Loucy (cell line): ENCODE data around the gene KRT31.

Experiments used
- H2AFZ ChIP-seq: fragments of 200-600 bp; sonication (generic); 2 replicates; pipeline ENCODE4 v1.6.0; 2016; ENCODE audit warnings: antibody characterized with exemption, mild to moderate bottlenecking, low read length, moderate library complexity
- H3F3A ChIP-seq: fragments of 200-600 bp; 2 replicates; pipeline ENCODE4 v1.6.0; 2016; ENCODE audit warnings: antibody characterized with exemption, low read depth, mild to moderate bottlenecking
- H3K27me3 ChIP-seq: fragments of 200-600 bp; sonication (generic); 2 replicates; pipeline ENCODE4 v1.6.1; 2014; ENCODE audit warnings: low read length, mild to moderate bottlenecking; ENCODE audit not compliant: insufficient read depth, poor library complexity, severe bottlenecking
- H3K36me3 ChIP-seq: fragments of 200-600 bp; sonication (generic); 2 replicates; pipeline ENCODE4 v1.6.1; 2016; ENCODE audit warnings: low read length; ENCODE audit not compliant: insufficient read depth
- H3K4me1 ChIP-seq: fragments of 200-600 bp; sonication (generic); 2 replicates; pipeline ENCODE4 v1.5.1; 2014; ENCODE audit warnings: low read length, mild to moderate bottlenecking; ENCODE audit not compliant: insufficient read depth, poor library complexity, severe bottlenecking
- H3K4me2 ChIP-seq: fragments of 200-600 bp; sonication (generic); 2 replicates; pipeline ENCODE4 v1.6.0; 2014; ENCODE audit warnings: antibody characterized with exemption, low read length, low read depth, mild to moderate bottlenecking; ENCODE audit not compliant: poor library complexity, severe bottlenecking
- H3K4me3 ChIP-seq: fragments of 200-600 bp; sonication (generic); 2 replicates; pipeline ENCODE4 v1.5.1; 2014; ENCODE audit warnings: low read length, mild to moderate bottlenecking, mixed read lengths; ENCODE audit not compliant: poor library complexity, severe bottlenecking
- H3K79me2 ChIP-seq: fragments of 200-600 bp; sonication (generic); 2 replicates; pipeline ENCODE4 v1.6.1; 2014; ENCODE audit warnings: low read length; ENCODE audit not compliant: insufficient read depth
- H3K9ac ChIP-seq: fragments of 200-600 bp; sonication (generic); 2 replicates; pipeline ENCODE4 v1.6.0; 2014; ENCODE audit warnings: mild to moderate bottlenecking, low read depth, low read length, moderate library complexity; ENCODE audit not compliant: poor library complexity, severe bottlenecking
- H3K9me2 ChIP-seq: fragments of 200-600 bp; sonication (generic); replicated peaks from 2 replicates; pipeline ENCODE4 v1.6.1; 2016; ENCODE audit warnings: low read depth, low read length, mixed read lengths
- H3K9me3 ChIP-seq: fragments of 200-600 bp; sonication (generic); 2 replicates; pipeline ENCODE4 v1.6.1; 2014; ENCODE audit warnings: mild to moderate bottlenecking, antibody characterized with exemption, low read length, low read depth; ENCODE audit not compliant: insufficient read depth
- H4K20me1 ChIP-seq: fragments of 200-600 bp; sonication (generic); 2 replicates; pipeline ENCODE4 v1.6.0; 2014; ENCODE audit warnings: antibody characterized with exemption, low read length, mild to moderate bottlenecking; ENCODE audit not compliant: insufficient read depth, poor library complexity, severe bottlenecking
- CTCF ChIP-seq: fragments of 200-600 bp; sonication (generic); conservative IDR thresholded peaks from 2 replicates; pipeline ENCODE4 v1.5.1; 2014; ENCODE audit warnings: mild to moderate bottlenecking, antibody characterized with exemption, low read length
- EZH2phosphoT487 ChIP-seq: fragments of 200-600 bp; IDR thresholded peaks from 2 replicates; pipeline ENCODE4 v1.6.1; 2018; ENCODE audit warnings: antibody characterized with exemption, mild to moderate bottlenecking, moderate library complexity, borderline replicate concordance

KRT31 gene

DNA sequence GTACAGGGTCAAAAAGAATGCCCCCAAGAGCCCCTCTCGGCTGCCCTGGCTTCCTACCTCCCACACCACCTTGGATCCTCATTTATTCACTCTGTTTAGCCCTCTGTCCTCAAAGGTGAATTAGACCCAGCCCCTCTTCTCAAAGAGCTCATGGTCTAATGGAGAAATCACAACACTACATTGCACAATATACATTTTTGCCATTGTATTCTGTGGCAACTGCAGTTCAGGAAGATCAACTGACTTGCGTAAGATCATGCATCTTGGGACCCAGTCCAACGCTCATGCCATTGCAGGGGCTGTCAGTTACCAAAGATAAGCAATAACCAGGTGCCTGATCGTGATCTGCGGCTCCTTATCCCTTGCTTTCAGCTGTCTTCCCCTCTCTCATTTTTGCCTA, 42.0 kb upstream of the KRT31 start:
- peaks cover 7% of the 10 kb centered on the region for H3K27me3 ChIP-seq
- no peaks in the 10 kb centered on the region for H3K79me2 ChIP-seq

DNA sequence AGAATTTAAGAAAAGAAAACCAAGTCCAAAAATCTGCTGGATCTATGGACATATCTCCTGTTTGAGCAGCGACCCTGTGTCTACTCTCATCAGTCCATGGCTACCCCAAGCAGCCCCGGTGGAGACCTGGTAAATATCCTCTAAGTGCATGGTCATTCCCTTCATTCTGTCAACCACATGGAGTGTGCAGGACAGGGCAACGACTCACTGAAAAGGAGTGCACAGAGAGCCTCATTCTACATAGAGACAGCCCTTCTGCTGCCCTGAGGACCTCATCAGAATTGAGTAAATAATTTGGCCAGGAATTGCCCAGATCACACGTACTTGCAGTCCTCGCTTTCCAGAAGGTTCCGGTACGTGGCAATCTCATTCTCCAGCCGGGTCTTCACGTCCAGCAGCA, 40.4 kb upstream of the KRT31 start:
- no peaks in the 10 kb centered on the region for H3K36me3 ChIP-seq
- no peak overlapping the region for H3K9ac ChIP-seq
- no peaks in the 10 kb centered on the region for H3K9me3 ChIP-seq
- H4K20me1 ChIP-seq: no peaks in the 10 kb centered on the region
- H3K4me2 ChIP-seq: no peak overlapping the region
- no peaks in the 10 kb centered on the region for H3F3A ChIP-seq
- no peaks in the 10 kb centered on the region for H3K9me2 ChIP-seq
- no peaks in the 10 kb centered on the region for H3K27me3 ChIP-seq
- H2AFZ ChIP-seq: no peak overlapping the region
- H3K4me3 ChIP-seq: no peak overlapping the region
- H3K79me2 ChIP-seq: no peaks in the 10 kb centered on the region
- no peak for TF ChIP-seq EZH2phosphoT487
- no peak for TF ChIP-seq CTCF
- no peaks in the 10 kb centered on the region for H3K4me1 ChIP-seq

More for the DNA sequence above, 42.0 kb upstream of the KRT31 start:
- no peaks in the 10 kb centered on the region for H3F3A ChIP-seq
- no peak overlapping the region for H3K9ac ChIP-seq
- no peak overlapping the region for H3K4me2 ChIP-seq
- H3K4me1 ChIP-seq: no peaks in the 10 kb centered on the region
- H2AFZ ChIP-seq: no peak overlapping the region
- TF ChIP-seq EZH2phosphoT487 (no peak), CTCF (no peak)
- H3K4me3 ChIP-seq: no peak overlapping the region
- no peaks in the 10 kb centered on the region for H4K20me1 ChIP-seq
- H3K36me3 ChIP-seq: no peaks in the 10 kb centered on the region
- no peaks in the 10 kb centered on the region for H3K9me3 ChIP-seq
- H3K9me2 ChIP-seq: no peaks in the 10 kb centered on the region

- H3K4me2 ChIP-seq: no peak overlapping the region
- H3K9ac ChIP-seq: no peak overlapping the region
- no peaks in the 10 kb centered on the region for H3K36me3 ChIP-seq
- no peaks in the 10 kb centered on the region for H3K9me3 ChIP-seq
- no peaks in the 10 kb centered on the region for H3K27me3 ChIP-seq
- no peak overlapping the region for H3K4me3 ChIP-seq
- H3K79me2 ChIP-seq: no peaks in the 10 kb centered on the region
- H4K20me1 ChIP-seq: no peaks in the 10 kb centered on the region
- H3F3A ChIP-seq: no peaks in the 10 kb centered on the region
- H3K9me2 ChIP-seq: no peaks in the 10 kb centered on the region
- no peaks in the 10 kb centered on the region for H3K4me1 ChIP-seq
- TF ChIP-seq EZH2phosphoT487 (no peak), CTCF (no peak)
- no peak overlapping the region for H2AFZ ChIP-seq
Observed at GRCh38 chr17:41437254-41437653, 39.8 kb upstream of the KRT31 start.
